K562 (cell line): Measurements from ENCODE around the gene ARHGEF4. TPM values are rescaled to one million over a fixed set of nuclear protein-coding genes. Genes with fewer than 3 reads are reported as not detected.

Source experiments
- ATAC-seq: fragments of 200-7000 bp; cut with Tn5 transposase; 3 replicates; pipeline ENCODE4 v1.9.1; 2020; ENCODE audit warnings: moderate library complexity
- BruUV-seq: library from RNA; stranded (reverse); fragments of 400-500 nt; replicated peaks from 2 replicates; lab custom pipeline; 2021; lab: Mats Ljungman, UMichigan
- CTCF ChIA-PET: fragments of 300-600 bp; formaldehyde crosslinking; extraction: SDS; loops from one replicate; lab custom pipeline; 2021; ENCODE audit warnings: low intra/inter-chr PET ratio; lab: Yijun Ruan, JAX
- POLR2A ChIA-PET: fragments of 300-600, 350-650 bp; sonication (Branson Sonifier 250); formaldehyde crosslinking; extraction: SDS; loops from one replicate; lab custom pipeline; 2021; ENCODE audit warnings: antibody characterized with exemption, inconsistent platforms; lab: Yijun Ruan, JAX
- DNase-seq, 4 experiments: peaks; one replicate each; pipeline versions ENCODE4 v3.0.0 to v3.0.0-alpha.2; 2011 to 2018; ENCODE audit warnings: low spot score in 3 of 4, mixed read lengths in 3 of 4; ENCODE audit errors: extremely low read depth in 1 of 4
- FAIRE-seq: peaks from 2 replicates; lab custom pipeline; 2011; peaks lifted over from hg19 to GRCh38; lab: Jason Lieb, UNC
- H2AFZ ChIP-seq: 2 replicates; pipeline ENCODE4 v1.6.0; 2011; ENCODE audit warnings: low read depth, low read length, control low read depth, inconsistent platforms
- H3K27ac ChIP-seq: fragments of 200-600 bp; 3 replicates; pipeline ENCODE4 v1.8.0; 2011; ENCODE audit warnings: low read depth, mild to moderate bottlenecking, control low read depth, inconsistent platforms, low read length, moderate library complexity, mixed read lengths; ENCODE audit errors: extremely low read depth
- H3K27me3 ChIP-seq, 2 experiments: fragments of 300-600 bp in 1 of 2; 2 replicates in 1 of 2; 3 replicates in 1 of 2; pipeline versions ENCODE4 v1.6.0 to v1.8.0; 2011; ENCODE audit warnings: inconsistent platforms in 2 of 2, low read length in 2 of 2, mild to moderate bottlenecking in 1 of 2, mixed read lengths in 1 of 2, moderate library complexity in 1 of 2; ENCODE audit not compliant: control insufficient read depth in 2 of 2, insufficient read depth in 2 of 2
- H3K36me3 ChIP-seq: fragments of 300-600 bp; 3 replicates; pipeline ENCODE4 v1.8.0; 2011; ENCODE audit warnings: mild to moderate bottlenecking, low read length, inconsistent platforms; ENCODE audit not compliant: control insufficient read depth, insufficient read depth
- H3K4me1 ChIP-seq, 2 experiments: fragments of 200-600 bp in 1 of 2; replicated peaks in 1 of 2; 2 replicates in 1 of 2; 3 replicates in 1 of 2; pipeline versions ENCODE4 v1.5.1 to v1.8.0; 2011; ENCODE audit warnings: inconsistent platforms in 2 of 2, low read length in 2 of 2, mild to moderate bottlenecking in 1 of 2, mixed read lengths in 1 of 2, moderate library complexity in 1 of 2; ENCODE audit not compliant: control insufficient read depth in 2 of 2, insufficient read depth in 2 of 2
- H3K4me2 ChIP-seq: 2 replicates; pipeline ENCODE4 v1.6.1; 2011; ENCODE audit warnings: low read length, control low read depth, inconsistent platforms, mixed read lengths; ENCODE audit not compliant: insufficient read depth
- H3K4me3 ChIP-seq: fragments of 200-600 bp; sonication (generic), shearing (Covaris generic); 2 replicates; pipeline ENCODE4 v1.5.1; 2016; ENCODE audit warnings: control low read depth, inconsistent platforms
- H3K79me2 ChIP-seq: fragments of 200-600 bp; 3 replicates; pipeline ENCODE4 v1.8.0; 2011; ENCODE audit warnings: low read length, inconsistent platforms; ENCODE audit not compliant: control insufficient read depth, insufficient read depth
- H3K9ac ChIP-seq, 2 experiments: 2 replicates each; pipeline versions ENCODE4 v1.6.0 to v1.6.1; 2011; ENCODE audit warnings: low read depth in 2 of 2, low read length in 2 of 2, control low read depth in 1 of 2, inconsistent platforms in 1 of 2, mild to moderate bottlenecking in 1 of 2, mixed read lengths in 1 of 2; ENCODE audit not compliant: insufficient read depth in 1 of 2
- H3K9me1 ChIP-seq: one replicate; pipeline ENCODE4 v1.6.0; 2011; ENCODE audit warnings: inconsistent platforms, mild to moderate bottlenecking, low read length, moderate library complexity; ENCODE audit not compliant: control insufficient read depth, insufficient read depth
- H3K9me3 ChIP-seq: replicated peaks from 2 replicates; pipeline ENCODE4 v1.5.1; 2011; ENCODE audit warnings: low read depth, low read length, inconsistent platforms; ENCODE audit not compliant: control insufficient read depth, insufficient read depth
- H4K20me1 ChIP-seq: replicated peaks from 2 replicates; pipeline ENCODE4 v1.6.1; 2011; ENCODE audit warnings: low read length, inconsistent platforms, mixed read lengths; ENCODE audit not compliant: control insufficient read depth, insufficient read depth
- TCFL5 ChIP-seq: fragments of 250-450 bp; sonication (Bioruptor Pico); conservative IDR thresholded peaks from 2 replicates; pipeline ENCODE4 v1.6.1; 2021; ENCODE audit warnings: mild to moderate bottlenecking, moderate library complexity, matching md5 sums
- WGBS: fragments of 100-300 bp; shearing (Covaris generic); methylation state at CpG from one replicate; pipeline ENCODE4 v1.1.6; 2016; ENCODE audit warnings: low coverage, mixed read lengths; ENCODE audit not compliant: insufficient coverage; ENCODE audit errors: missing lambda C conversion rate; 5-methylcytosine and 5-hydroxymethylcytosine counted together
- in situ Hi-C: fragments of 300-500 bp; cut with MboI; formaldehyde crosslinking; loops from 4 replicates; pipeline ENCODE4 v1.15.0; 2018; ENCODE audit warnings: inconsistent platforms, mixed read lengths
- intact Hi-C: fragments of 100-400 bp; cut with micrococcal nuclease; formaldehyde crosslinking; loops from 2 replicates; pipeline ENCODE4 v1.14.2; 2022
- polyA plus RNA-seq, 8 experiments: library from polyadenylated mRNA; depleted of rRNA in 4 of 8; stranded (reverse) in 5 of 8; unstranded in 3 of 8; fragments of >200 nt; fragmentation: Nextera tagmentation in 2 of 8; fragmentation: Illumina TruSeq in 1 of 8; extraction: Ambion mirVana in 2 of 8; extraction: Trizol in 1 of 8; gene quantifications; 2 replicates each; pipeline versions ENCODE4 v1.2.1 to v1.2.3, GENCODE V29; 2011 to 2014; ENCODE audit warnings: inconsistent platforms in 1 of 8, missing spikeins in 1 of 8
- total RNA-seq, 7 experiments: library from RNA; depleted of rRNA in 6 of 7; stranded (reverse); fragments of >200 nt in 6 of 7; fragmentation: Illumina TruSeq in 2 of 7; extraction: Trizol in 2 of 7; gene quantifications; 2 replicates each; pipeline versions ENCODE4 v1.2.1 to v1.2.3, GENCODE V29; 2011 to 2021; ENCODE audit warnings: low replicate concordance in 1 of 7
- TF ChIP-seq, protein P1 (sequence below), 2 experiments: fragments of 450-650 bp; IDR thresholded peaks; 2 replicates each; pipeline ENCODE4 v1.6.1; 2018; ENCODE audit warnings: mild to moderate bottlenecking in 2 of 2, low read depth in 1 of 2; ENCODE audit not compliant: partially characterized antibody in 2 of 2
- TF ChIP-seq, protein P2 (sequence below): sonication (generic); formaldehyde crosslinking; IDR thresholded peaks from 2 replicates; pipeline ENCODE4 v1.8.1; 2022; ENCODE audit warnings: missing genetic modification reagents

ARHGEF4 gene
- total and polyA plus RNA-seq, 9 of the 15 experiments (the other 6 are each of a cell fraction or from before 2014, with no cell fraction given) = not detected

DNA sequence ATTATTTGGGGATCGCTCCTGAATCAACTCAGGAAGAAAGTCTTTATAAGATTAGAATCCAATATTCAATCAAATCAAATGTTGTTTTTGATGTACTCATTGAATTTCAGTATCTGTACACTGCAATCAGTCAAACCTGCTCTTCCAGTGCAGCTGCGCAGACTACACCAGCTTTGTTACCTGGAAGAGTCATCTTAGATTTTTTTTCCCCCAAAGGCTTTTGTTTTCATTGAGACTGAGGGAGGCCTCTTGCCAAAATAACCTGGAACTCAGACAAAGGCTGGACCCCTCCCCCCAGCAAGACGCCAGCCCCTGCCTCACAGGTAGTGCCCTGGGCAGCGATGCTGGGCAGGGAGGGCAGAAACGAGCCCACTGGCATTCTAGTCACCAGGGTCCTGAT is 74.8 kb downstream of the ARHGEF4 start:
- in situ Hi-C loops (no loop called here), intact Hi-C loops (no loop called here)
- BruUV-seq = no TSS peak
- Histone ChIP-seq H3K4me3 (no peak overlapping the region), H2AFZ (no peak overlapping the region), H3K9me3 (no peaks in the 10 kb centered on the region), H3K27me3 (peaks cover 23 to 54% of the 10 kb centered on the region in 2 experiments; a peak in 4 of 5 replicates), H3K27ac (no peak overlapping the region), H3K79me2 (no peaks in the 10 kb centered on the region), H3K36me3 (no peaks in the 10 kb centered on the region), H3K9ac (no peak overlapping the region), H3K4me1 (no peaks in the 10 kb centered on the region), H3K4me2 (no peak overlapping the region), H4K20me1 (0 out of 2 replicates have a peak, but pooled peaks cover 8% of the 10 kb centered on the region), H3K9me1 (peaks cover 2% of the 10 kb centered on the region)
- WGBS = 0% methylated on average over 5 of the region's 5 CpGs
- TF ChIP-seq, protein P1, sequence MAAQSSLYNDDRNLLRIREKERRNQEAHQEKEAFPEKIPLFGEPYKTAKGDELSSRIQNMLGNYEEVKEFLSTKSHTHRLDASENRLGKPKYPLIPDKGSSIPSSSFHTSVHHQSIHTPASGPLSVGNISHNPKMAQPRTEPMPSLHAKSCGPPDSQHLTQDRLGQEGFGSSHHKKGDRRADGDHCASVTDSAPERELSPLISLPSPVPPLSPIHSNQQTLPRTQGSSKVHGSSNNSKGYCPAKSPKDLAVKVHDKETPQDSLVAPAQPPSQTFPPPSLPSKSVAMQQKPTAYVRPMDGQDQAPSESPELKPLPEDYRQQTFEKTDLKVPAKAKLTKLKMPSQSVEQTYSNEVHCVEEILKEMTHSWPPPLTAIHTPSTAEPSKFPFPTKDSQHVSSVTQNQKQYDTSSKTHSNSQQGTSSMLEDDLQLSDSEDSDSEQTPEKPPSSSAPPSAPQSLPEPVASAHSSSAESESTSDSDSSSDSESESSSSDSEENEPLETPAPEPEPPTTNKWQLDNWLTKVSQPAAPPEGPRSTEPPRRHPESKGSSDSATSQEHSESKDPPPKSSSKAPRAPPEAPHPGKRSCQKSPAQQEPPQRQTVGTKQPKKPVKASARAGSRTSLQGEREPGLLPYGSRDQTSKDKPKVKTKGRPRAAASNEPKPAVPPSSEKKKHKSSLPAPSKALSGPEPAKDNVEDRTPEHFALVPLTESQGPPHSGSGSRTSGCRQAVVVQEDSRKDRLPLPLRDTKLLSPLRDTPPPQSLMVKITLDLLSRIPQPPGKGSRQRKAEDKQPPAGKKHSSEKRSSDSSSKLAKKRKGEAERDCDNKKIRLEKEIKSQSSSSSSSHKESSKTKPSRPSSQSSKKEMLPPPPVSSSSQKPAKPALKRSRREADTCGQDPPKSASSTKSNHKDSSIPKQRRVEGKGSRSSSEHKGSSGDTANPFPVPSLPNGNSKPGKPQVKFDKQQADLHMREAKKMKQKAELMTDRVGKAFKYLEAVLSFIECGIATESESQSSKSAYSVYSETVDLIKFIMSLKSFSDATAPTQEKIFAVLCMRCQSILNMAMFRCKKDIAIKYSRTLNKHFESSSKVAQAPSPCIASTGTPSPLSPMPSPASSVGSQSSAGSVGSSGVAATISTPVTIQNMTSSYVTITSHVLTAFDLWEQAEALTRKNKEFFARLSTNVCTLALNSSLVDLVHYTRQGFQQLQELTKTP (IDR thresholded peaks at IDR 0.05; ENCODE audit: low read depth in 1 of 2, partially characterized antibody in 2 of 2) = no peak
- TF ChIP-seq, protein P2, sequence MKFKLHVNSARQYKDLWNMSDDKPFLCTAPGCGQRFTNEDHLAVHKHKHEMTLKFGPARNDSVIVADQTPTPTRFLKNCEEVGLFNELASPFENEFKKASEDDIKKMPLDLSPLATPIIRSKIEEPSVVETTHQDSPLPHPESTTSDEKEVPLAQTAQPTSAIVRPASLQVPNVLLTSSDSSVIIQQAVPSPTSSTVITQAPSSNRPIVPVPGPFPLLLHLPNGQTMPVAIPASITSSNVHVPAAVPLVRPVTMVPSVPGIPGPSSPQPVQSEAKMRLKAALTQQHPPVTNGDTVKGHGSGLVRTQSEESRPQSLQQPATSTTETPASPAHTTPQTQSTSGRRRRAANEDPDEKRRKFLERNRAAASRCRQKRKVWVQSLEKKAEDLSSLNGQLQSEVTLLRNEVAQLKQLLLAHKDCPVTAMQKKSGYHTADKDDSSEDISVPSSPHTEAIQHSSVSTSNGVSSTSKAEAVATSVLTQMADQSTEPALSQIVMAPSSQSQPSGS (CRISPR knock-in tag) = no peak
- TF ChIP-seq TCFL5 (CRISPR knock-in tag) = no peak
- CTCF ChIA-PET = no interaction called here
- DNase-seq = no peak
- no peak for FAIRE-seq
- ATAC-seq = no peak
- POLR2A ChIA-PET = interaction anchor here (0.8 kb wide), 1 partner anchor 11 kb away, joined by 3 read pairs; no protein-coding TSS in a partner anchor
